GM21381 (cell line): ENCODE data around the gene SLC26A8.
"Not testable (repeated sequence)": the region's sequence is repeated elsewhere in the genome, so short reads cannot be mapped to it uniquely, and the experiment has no call there.

Experiments used
- ATAC-seq: cut with Tn5 transposase; IDR thresholded peaks from one replicate; pipeline ENCODE4 v1.9.1; 2021; ENCODE audit warnings: mild to moderate bottlenecking, moderate library complexity; ENCODE audit not compliant: unreplicated experiment

Gene SLC26A8

DNA sequence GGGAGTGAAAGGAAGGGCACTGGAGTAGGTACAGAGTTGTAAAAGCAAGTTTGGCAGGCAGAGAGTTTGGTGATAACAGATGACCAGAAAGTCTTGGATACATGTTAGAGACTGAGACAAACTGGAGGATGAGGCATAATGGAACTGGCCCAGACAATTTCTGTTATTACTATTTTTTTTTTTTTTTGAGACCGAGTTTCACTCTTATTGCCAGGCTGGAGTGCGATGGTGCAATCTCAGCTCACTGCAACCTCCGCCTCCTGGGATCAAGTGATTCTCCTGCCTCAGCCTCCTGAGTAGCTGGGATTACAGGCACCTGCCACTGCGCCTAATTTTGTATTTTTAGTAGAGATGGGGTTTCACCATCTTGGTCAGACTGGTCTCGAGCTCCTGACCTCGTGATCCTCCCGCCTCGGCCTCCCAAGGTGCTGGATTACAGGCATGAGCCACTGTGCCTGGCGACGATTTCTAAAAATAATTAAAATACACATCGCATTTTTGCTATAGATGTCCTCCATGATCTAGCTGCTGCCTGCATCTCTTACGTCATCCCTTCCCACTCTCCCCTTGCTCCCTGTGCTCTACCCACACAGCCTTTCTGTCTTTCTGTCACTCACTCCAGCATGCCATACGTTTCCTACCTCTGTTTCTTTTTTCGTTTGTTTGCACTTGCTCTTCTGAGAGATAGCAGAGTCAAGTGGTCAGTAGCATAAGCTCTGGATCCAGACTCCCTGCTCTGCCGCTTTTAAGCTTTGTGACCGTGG lies 26.7 kb upstream of the SLC26A8 start:
- no peak for ATAC-seq

- ATAC-seq = no peak
Observed at GRCh38 chr6:36050305-36050704, 25.9 kb upstream of the SLC26A8 start.

GRCh38 chr6:36049582-36049981 lies 25.1 kb upstream of the SLC26A8 start:
- no peak for ATAC-seq

DNA sequence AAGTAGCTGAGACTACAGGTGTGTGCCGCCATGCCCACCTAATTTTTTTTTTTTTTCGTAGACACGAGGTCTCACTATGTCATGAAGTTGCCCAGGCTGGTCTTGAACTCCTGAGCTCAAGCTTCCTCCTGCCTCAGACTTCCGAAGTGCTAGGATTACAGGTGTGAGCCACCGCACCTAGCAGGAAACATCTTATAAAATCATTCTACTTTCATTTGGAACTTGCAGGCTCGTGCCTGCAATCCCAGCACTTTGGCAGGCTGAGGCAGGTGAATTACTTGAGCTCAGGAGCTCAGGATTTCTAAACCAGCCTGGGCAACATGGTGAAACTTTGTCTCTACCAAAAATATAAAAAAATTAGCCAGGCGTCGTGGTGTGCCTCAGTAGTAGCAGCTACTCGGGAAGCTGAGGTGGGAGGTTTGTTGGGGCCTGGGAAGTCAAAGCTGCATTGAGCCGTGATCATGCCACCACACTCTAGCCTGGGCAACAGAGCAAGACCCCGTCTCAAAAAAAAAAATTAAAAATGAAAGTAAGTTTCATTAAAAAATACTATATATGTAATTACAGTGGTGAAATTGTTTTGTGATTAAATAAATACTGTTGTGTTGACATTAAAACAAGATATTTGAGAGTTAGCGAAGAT lies 18.3 kb upstream of the SLC26A8 start:
- no peak for ATAC-seq

DNA sequence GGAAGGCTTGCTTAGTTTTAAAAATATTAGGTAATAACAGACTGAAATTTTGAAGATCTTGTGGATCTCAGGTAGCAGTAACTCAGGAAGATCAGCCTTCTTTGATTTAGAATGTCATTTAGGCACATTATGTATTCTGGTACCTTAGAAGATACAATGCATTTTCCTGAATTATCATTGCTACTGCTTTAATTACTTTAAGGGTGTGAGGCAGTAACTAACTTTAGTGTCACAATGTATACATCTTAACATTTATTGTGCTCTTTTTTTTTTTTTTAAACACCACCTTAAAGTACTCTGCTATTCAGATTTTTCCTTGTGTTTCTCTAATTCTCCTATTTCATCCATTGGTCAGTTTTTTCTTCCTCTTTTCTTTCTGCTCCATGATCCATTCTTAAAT lies 16.5 kb upstream of the SLC26A8 start:
- ATAC-seq = no peak

- ATAC-seq = no peak
Observed at GRCh38 chr6:36039112-36039511, 14.7 kb upstream of the SLC26A8 start.

- no peak for ATAC-seq
Observed at GRCh38 chr6:36038120-36038876, 13.9 kb upstream of the SLC26A8 start.

- ATAC-seq = no peak
Observed at GRCh38 chr6:36035225-36035624, 10.8 kb upstream of the SLC26A8 start.

- no peak for ATAC-seq
Observed at GRCh38 chr6:36034441-36034840, 10.0 kb upstream of the SLC26A8 start.

DNA sequence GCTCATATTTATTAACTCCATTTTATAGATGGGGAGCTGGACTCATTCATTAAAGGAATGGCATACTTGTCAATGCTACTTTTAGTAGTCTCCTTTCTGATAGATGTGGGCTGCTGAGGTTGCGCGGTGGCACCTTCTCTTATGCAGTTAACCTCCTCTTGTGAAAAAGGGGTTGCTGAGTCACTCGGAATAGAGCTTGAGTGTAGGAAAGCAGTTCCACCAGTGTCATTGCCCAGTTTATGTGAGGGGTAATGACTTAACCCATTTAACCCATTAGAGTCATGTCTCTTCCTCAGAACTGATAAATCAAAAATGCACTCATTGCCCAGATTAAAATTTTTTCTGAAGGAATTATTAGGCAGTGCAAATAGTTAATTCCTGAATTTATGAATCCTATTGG lies 9.5 kb upstream of the SLC26A8 start:
- no peak for ATAC-seq

- ATAC-seq = not testable (repeated sequence)
Observed at GRCh38 chr6:36033144-36033543, 8.7 kb upstream of the SLC26A8 start.

GRCh38 chr6:36032261-36032660 lies 7.8 kb upstream of the SLC26A8 start:
- ATAC-seq = no peak

DNA sequence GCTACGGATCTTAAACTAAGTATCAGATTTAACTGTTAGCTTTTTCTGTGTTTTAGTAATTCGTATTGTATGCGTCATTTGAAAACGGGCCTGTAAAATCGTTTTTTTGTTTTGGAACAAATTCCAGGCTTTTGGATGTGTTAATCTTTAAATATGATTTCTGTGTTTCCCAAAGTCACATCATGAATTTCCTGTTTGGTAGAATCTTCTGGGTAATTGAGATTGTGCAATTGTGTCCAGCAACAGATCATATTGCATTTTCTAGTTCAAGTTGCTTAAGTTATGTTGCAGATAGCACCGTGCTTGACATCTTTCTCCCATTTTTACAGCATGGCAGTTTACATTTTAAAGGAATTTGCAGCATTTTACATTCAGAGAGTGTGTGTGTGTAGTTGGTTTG lies 5.0 kb upstream of the SLC26A8 start:
- ATAC-seq = no peak

GRCh38 chr6:36028877-36029324 lies 4.5 kb upstream of the SLC26A8 start:
- no peak for ATAC-seq

DNA sequence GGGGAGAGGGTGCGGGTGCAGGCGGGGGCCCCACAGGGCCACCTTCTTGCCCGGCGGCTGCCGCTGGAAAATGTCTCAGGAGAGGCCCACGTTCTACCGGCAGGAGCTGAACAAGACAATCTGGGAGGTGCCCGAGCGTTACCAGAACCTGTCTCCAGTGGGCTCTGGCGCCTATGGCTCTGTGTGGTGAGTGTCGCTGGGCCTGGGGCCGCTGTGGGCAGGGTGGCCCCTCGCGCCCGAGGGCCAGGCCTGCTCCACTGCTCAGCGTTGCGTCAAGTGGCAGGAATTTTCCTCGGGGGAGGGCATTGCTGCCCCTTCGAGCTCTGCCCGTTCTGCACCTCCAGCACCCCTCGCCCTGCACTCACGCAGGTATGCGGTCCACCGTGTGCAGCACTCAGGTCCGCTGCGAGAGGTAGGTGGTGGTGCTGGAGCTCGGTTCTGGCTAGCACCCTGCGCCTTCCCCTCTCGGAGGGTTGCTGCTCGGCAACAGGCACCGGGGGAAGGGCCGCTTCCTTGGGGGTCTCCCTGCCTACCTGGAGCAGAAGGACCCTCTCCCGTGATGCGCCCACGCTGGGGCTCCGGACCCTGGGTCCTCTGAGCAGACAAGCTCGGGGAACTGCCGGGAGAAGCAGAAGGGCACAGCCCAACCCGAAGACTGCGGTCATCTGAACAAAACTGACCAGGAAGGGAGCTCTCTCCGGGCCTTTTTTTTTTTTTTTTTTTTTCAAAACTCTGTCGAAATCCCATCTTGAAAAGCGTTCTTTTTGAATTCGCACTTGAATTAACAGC lies 3.8 kb upstream of the SLC26A8 start:
- ATAC-seq = peak; percentile 25

- peak; percentile 90 for ATAC-seq
Observed at GRCh38 chr6:36027501-36028087, 3.2 kb upstream of the SLC26A8 start, which contains the start of gene MAPK14. TSS of gene MAPK14 (plus strand) at chr6:36027808. CDS start at chr6:36028158, 350 bp downstream.

GRCh38 chr6:36025932-36026327 lies 1.5 kb upstream of the SLC26A8 start:
- ATAC-seq = no peak

DNA sequence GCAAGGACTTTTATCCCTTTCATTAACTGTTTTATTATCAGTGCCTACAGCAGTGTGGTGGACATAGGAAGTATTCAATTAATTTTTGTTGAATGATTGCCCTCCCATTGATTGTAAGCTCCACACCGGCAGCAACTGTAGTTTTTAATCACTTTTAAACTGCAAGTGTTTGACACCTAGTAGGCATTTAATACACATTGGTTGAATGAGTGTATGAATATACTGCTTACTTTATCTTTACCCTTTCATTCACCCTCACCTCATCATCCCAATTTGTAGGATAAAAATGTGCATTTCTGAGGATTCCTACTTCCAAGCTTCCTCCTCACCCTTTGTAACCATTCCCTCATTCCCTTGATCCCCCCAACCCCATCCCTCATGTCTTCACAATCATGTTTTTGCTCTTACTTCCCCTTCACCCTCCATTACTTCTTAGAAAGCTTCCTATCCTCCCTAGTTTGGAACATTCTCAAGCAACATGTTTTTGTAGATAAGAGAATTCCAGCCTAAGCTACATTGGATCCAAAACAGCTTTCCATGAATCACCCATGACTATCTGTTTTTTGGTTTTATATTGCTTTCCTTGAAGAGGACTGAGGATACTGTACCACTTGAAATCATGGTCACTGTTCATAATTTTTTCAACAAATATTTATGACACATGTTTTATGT lies 955 bp upstream of the SLC26A8 start:
- no peak for ATAC-seq

GRCh38 chr6:36020154-36020553 lies 4.3 kb downstream of the SLC26A8 start:
- ATAC-seq = no peak

- no peak for ATAC-seq
Observed at GRCh38 chr6:36019167-36019566, 5.3 kb downstream of the SLC26A8 start.
